ENCODE results near the gene GORASP2. TPM values are rescaled to one million over a fixed set of nuclear protein-coding genes. Genes with fewer than 3 reads are reported as not detected.

Gene GORASP2
- total and polyA plus RNA-seq, 2 experiments from 2014 or later: 44.5 to 45.2 TPM

DNA sequence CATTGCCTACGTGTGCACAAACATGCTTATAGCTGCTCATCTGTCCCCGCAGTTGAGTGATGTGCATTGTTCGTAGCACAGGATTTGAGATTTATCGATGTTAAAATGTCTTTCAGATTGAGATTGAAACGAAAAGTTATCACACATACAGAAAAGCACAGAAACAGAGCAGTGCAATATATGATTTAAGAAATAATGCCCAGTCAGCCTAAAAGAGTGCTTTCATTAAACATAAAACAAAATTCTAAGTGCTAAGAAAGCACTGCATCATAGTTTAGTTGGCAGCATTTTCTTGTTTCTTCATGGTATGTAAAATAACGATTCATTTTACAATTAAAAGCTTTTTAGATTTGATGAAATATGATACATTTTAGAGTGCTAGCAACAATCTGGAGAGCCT is 31.9 kb upstream of the GORASP2 start:
- H3F3A ChIP-seq (replicated peaks; ENCODE audit: low read depth): no peaks in the 10 kb centered on the region
- DNase-seq (ENCODE audit: low spot score): no peak
- H4K20me1 ChIP-seq (replicated peaks; ENCODE audit: insufficient read depth): no peaks in the 10 kb centered on the region
- no peak overlapping the region for H2AFZ ChIP-seq
- H3K4me3 ChIP-seq: no peak overlapping the region
- no peaks in the 10 kb centered on the region for H3K36me3 ChIP-seq (ENCODE audit: insufficient read depth)
- ATAC-seq: no peak
- Mint-ChIP-seq H3K27ac (no peak overlapping the region), H3K27me3 (ENCODE audit: insufficient read depth, low read depth, poor library complexity) (no peaks in the 10 kb centered on the region), H3K9me3 (no peaks in the 10 kb centered on the region), H3K4me1 (0 out of 3 replicates have a peak, but pooled peaks cover 2% of the 10 kb centered on the region), H3K36me3 (ENCODE audit: low read depth) (no peaks in the 10 kb centered on the region), H3K4me3 (no peak overlapping the region)
- no peaks in the 10 kb centered on the region for H3K4me1 ChIP-seq (ENCODE audit: insufficient read depth)
- TF ChIP-seq, protein P1, sequence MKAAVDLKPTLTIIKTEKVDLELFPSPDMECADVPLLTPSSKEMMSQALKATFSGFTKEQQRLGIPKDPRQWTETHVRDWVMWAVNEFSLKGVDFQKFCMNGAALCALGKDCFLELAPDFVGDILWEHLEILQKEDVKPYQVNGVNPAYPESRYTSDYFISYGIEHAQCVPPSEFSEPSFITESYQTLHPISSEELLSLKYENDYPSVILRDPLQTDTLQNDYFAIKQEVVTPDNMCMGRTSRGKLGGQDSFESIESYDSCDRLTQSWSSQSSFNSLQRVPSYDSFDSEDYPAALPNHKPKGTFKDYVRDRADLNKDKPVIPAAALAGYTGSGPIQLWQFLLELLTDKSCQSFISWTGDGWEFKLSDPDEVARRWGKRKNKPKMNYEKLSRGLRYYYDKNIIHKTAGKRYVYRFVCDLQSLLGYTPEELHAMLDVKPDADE (IDR thresholded peaks at IDR 0.05): no peak
- TF ChIP-seq, protein P2, sequence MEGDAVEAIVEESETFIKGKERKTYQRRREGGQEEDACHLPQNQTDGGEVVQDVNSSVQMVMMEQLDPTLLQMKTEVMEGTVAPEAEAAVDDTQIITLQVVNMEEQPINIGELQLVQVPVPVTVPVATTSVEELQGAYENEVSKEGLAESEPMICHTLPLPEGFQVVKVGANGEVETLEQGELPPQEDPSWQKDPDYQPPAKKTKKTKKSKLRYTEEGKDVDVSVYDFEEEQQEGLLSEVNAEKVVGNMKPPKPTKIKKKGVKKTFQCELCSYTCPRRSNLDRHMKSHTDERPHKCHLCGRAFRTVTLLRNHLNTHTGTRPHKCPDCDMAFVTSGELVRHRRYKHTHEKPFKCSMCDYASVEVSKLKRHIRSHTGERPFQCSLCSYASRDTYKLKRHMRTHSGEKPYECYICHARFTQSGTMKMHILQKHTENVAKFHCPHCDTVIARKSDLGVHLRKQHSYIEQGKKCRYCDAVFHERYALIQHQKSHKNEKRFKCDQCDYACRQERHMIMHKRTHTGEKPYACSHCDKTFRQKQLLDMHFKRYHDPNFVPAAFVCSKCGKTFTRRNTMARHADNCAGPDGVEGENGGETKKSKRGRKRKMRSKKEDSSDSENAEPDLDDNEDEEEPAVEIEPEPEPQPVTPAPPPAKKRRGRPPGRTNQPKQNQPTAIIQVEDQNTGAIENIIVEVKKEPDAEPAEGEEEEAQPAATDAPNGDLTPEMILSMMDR (conservative IDR thresholded peaks at IDR 0.05; ENCODE audit: low read depth in 2 of 2): no peak
- TF ChIP-seq EZH2phosphoT487 (IDR thresholded peaks at IDR 0.05; ENCODE audit: unreplicated experiment) (no peak), EZH2 (IDR thresholded peaks at IDR 0.05; ENCODE audit: low read depth, unreplicated experiment) (no peak), ZNF331 (CRISPR knock-in tag; IDR thresholded peaks at IDR 0.05; ENCODE audit: low read depth) (no peak), ZNF114 (CRISPR knock-in tag; IDR thresholded peaks at IDR 0.05) (no peak), STAT1 (IDR thresholded peaks at IDR 0.05; ENCODE audit: unreplicated experiment) (no peak), POLR2AphosphoS5 (IDR thresholded peaks at IDR 0.05; ENCODE audit: low read depth) (no peak), JUNB (IDR thresholded peaks at IDR 0.05; ENCODE audit: unreplicated experiment) (no peak)
- TF ChIP-seq, protein P3, sequence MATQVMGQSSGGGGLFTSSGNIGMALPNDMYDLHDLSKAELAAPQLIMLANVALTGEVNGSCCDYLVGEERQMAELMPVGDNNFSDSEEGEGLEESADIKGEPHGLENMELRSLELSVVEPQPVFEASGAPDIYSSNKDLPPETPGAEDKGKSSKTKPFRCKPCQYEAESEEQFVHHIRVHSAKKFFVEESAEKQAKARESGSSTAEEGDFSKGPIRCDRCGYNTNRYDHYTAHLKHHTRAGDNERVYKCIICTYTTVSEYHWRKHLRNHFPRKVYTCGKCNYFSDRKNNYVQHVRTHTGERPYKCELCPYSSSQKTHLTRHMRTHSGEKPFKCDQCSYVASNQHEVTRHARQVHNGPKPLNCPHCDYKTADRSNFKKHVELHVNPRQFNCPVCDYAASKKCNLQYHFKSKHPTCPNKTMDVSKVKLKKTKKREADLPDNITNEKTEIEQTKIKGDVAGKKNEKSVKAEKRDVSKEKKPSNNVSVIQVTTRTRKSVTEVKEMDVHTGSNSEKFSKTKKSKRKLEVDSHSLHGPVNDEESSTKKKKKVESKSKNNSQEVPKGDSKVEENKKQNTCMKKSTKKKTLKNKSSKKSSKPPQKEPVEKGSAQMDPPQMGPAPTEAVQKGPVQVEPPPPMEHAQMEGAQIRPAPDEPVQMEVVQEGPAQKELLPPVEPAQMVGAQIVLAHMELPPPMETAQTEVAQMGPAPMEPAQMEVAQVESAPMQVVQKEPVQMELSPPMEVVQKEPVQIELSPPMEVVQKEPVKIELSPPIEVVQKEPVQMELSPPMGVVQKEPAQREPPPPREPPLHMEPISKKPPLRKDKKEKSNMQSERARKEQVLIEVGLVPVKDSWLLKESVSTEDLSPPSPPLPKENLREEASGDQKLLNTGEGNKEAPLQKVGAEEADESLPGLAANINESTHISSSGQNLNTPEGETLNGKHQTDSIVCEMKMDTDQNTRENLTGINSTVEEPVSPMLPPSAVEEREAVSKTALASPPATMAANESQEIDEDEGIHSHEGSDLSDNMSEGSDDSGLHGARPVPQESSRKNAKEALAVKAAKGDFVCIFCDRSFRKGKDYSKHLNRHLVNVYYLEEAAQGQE (IDR thresholded peaks at IDR 0.05; ENCODE audit: unreplicated experiment): no peak
- TF ChIP-seq, protein P4, sequence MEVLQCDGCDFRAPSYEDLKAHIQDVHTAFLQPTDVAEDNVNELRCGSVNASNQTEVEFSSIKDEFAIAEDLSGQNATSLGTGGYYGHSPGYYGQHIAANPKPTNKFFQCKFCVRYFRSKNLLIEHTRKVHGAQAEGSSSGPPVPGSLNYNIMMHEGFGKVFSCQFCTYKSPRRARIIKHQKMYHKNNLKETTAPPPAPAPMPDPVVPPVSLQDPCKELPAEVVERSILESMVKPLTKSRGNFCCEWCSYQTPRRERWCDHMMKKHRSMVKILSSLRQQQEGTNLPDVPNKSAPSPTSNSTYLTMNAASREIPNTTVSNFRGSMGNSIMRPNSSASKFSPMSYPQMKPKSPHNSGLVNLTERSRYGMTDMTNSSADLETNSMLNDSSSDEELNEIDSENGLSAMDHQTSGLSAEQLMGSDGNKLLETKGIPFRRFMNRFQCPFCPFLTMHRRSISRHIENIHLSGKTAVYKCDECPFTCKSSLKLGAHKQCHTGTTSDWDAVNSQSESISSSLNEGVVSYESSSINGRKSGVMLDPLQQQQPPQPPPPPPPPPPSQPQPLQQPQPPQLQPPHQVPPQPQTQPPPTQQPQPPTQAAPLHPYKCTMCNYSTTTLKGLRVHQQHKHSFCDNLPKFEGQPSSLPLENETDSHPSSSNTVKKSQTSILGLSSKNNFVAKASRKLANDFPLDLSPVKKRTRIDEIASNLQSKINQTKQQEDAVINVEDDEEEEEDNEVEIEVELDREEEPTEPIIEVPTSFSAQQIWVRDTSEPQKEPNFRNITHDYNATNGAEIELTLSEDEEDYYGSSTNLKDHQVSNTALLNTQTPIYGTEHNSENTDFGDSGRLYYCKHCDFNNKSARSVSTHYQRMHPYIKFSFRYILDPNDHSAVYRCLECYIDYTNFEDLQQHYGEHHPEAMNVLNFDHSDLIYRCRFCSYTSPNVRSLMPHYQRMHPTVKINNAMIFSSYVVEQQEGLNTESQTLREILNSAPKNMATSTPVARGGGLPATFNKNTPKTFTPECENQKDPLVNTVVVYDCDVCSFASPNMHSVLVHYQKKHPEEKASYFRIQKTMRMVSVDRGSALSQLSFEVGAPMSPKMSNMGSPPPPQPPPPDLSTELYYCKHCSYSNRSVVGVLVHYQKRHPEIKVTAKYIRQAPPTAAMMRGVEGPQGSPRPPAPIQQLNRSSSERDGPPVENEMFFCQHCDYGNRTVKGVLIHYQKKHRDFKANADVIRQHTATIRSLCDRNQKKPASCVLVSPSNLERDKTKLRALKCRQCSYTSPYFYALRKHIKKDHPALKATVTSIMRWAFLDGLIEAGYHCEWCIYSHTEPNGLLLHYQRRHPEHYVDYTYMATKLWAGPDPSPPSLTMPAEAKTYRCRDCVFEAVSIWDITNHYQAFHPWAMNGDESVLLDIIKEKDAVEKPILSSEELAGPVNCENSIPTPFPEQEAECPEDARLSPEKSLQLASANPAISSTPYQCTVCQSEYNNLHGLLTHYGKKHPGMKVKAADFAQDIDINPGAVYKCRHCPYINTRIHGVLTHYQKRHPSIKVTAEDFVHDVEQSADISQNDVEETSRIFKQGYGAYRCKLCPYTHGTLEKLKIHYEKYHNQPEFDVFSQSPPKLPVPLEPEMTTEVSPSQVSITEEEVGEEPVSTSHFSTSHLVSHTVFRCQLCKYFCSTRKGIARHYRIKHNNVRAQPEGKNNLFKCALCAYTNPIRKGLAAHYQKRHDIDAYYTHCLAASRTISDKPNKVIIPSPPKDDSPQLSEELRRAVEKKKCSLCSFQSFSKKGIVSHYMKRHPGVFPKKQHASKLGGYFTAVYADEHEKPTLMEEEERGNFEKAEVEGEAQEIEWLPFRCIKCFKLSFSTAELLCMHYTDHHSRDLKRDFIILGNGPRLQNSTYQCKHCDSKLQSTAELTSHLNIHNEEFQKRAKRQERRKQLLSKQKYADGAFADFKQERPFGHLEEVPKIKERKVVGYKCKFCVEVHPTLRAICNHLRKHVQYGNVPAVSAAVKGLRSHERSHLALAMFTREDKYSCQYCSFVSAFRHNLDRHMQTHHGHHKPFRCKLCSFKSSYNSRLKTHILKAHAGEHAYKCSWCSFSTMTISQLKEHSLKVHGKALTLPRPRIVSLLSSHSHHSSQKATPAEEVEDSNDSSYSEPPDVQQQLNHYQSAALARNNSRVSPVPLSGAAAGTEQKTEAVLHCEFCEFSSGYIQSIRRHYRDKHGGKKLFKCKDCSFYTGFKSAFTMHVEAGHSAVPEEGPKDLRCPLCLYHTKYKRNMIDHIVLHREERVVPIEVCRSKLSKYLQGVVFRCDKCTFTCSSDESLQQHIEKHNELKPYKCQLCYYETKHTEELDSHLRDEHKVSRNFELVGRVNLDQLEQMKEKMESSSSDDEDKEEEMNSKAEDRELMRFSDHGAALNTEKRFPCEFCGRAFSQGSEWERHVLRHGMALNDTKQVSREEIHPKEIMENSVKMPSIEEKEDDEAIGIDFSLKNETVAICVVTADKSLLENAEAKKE (CRISPR knock-in tag; IDR thresholded peaks at IDR 0.05): no peak
- no peak overlapping the region for H3K4me2 ChIP-seq
- no peak overlapping the region for H3K27ac ChIP-seq (ENCODE audit: low read depth)
- H3K79me2 ChIP-seq (replicated peaks; ENCODE audit: insufficient read depth): no peaks in the 10 kb centered on the region
- H3K9me2 ChIP-seq (ENCODE audit: insufficient read depth): 0 out of 2 replicates have a peak, but pooled peaks cover 3% of the 10 kb centered on the region
- H3K27me3 ChIP-seq (ENCODE audit: insufficient read depth): no peaks in the 10 kb centered on the region
